A673 (cell line): ENCODE results near the gene RNF145.

Experiments used
- EZH2 ChIP-seq: fragments of 200-600 bp; sonication (generic); IDR thresholded peaks from 2 replicates; pipeline ENCODE4 v1.6.1; 2017; ENCODE audit warnings: borderline replicate concordance, low read depth, mild to moderate bottlenecking, mixed read lengths, antibody characterized with exemption, low read length; ENCODE audit not compliant: poor library complexity, severe bottlenecking
- TF ChIP-seq, protein P1 (sequence below): fragments of 300-800, 200-600 bp; sonication (generic); conservative IDR thresholded peaks from 2 replicates; pipeline ENCODE4 v1.5.1; 2017; ENCODE audit warnings: low read depth, mild to moderate bottlenecking, antibody characterized with exemption, low read length, moderate library complexity, mixed read lengths

DNA sequence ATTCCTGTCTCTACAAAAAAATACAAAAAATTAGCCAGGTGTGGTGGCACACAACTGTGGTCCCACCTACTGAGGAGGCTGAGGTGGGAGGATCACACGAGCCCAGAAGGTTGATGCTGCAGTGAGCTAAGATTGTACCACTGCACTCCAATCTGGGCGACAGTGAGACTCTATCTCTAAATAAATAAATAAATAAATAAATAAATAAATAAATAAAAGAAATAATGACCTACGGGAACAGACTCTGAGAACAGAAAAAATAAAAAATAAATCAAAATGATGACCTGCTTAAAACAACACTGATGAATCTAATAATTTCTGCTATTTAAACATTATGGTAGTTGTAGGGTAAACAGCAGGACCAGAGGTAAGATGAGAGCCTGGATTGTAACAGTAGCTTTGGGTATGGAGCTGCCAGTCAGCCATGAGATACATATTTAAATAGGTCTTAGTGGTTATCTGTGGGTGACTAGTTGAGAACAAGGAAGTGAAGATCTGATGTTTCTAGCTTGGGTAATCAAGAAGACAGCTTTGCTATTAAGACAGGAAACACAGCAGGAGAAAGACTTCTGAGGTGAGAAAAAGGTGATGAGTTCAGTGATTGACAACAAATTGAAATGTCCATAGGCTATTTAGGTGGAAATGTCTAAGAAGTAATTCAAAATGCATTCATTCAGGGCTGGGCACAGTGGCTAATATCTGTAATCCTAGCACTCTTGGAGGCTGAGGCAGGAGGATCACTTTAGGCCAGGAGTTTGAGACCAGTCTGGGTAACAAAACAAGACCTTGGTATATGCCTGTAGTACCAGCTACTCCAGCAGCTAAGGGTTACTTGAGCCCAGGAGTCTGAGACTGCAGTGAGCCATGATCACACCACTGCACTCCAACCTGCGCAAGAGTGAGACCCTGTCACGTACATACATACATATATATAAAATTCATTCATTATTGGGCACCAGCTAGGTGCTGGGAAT is 11.0 kb downstream of the RNF145 start:
- TF ChIP-seq, protein P1, sequence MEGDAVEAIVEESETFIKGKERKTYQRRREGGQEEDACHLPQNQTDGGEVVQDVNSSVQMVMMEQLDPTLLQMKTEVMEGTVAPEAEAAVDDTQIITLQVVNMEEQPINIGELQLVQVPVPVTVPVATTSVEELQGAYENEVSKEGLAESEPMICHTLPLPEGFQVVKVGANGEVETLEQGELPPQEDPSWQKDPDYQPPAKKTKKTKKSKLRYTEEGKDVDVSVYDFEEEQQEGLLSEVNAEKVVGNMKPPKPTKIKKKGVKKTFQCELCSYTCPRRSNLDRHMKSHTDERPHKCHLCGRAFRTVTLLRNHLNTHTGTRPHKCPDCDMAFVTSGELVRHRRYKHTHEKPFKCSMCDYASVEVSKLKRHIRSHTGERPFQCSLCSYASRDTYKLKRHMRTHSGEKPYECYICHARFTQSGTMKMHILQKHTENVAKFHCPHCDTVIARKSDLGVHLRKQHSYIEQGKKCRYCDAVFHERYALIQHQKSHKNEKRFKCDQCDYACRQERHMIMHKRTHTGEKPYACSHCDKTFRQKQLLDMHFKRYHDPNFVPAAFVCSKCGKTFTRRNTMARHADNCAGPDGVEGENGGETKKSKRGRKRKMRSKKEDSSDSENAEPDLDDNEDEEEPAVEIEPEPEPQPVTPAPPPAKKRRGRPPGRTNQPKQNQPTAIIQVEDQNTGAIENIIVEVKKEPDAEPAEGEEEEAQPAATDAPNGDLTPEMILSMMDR: no peak
- TF ChIP-seq EZH2: no peak
